WTC11 (cell line): ENCODE results near the gene CCDC107. TPM values are rescaled to one million over a fixed set of nuclear protein-coding genes. Genes with fewer than 3 reads are reported as not detected.
A peak's percentile ranks its signal among the peaks of the same experiment; 100 is the strongest.

Experiments
- ATAC-seq: fragments of 200-7000 bp; cut with Tn5 transposase; 2 replicates; pipeline ENCODE4 v1.10.0; 2021; ENCODE audit warnings: mild to moderate bottlenecking, moderate library complexity
- CTCF ChIA-PET: fragments of 300-600 bp; sonication (Branson Sonifier 250); formaldehyde crosslinking; loops from one replicate; lab custom pipeline; 2021; ENCODE audit warnings: antibody characterized with exemption; lab: Charles Lee
- POLR2A ChIA-PET: fragments of 350-600 bp; sonication (Branson Sonifier 250); formaldehyde crosslinking; loops from one replicate; lab custom pipeline; 2021; ENCODE audit warnings: antibody characterized with exemption; lab: Charles Lee
- DNase-seq: peaks from one replicate; pipeline ENCODE4 v3.0.0; 2021; ENCODE audit warnings: low spot score
- H3K27ac Mint-ChIP-seq: 2 replicates; pipeline ENCODE4 v1.8.0; 2021; ENCODE audit warnings: mixed read lengths
- H3K27me3 Mint-ChIP-seq: 2 replicates; pipeline ENCODE4 v1.8.0; 2021; ENCODE audit warnings: low read depth, mild to moderate bottlenecking, moderate library complexity, mixed read lengths
- H3K36me3 Mint-ChIP-seq: 2 replicates; pipeline ENCODE4 v1.8.0; 2021; ENCODE audit warnings: mixed read lengths
- H3K4me1 Mint-ChIP-seq: 2 replicates; pipeline ENCODE4 v1.8.0; 2022; ENCODE audit warnings: mixed read lengths
- H3K4me3 Mint-ChIP-seq: 2 replicates; pipeline ENCODE4 v1.8.0; 2021; ENCODE audit warnings: mild to moderate bottlenecking, moderate library complexity, mixed read lengths
- H3K9me3 Mint-ChIP-seq: 2 replicates; pipeline ENCODE4 v1.8.0; 2021; ENCODE audit warnings: mixed read lengths
- E2F4 ChIP-seq: sonication (generic); formaldehyde crosslinking; IDR thresholded peaks from 2 replicates; pipeline ENCODE4 v1.8.1; 2022; ENCODE audit warnings: low read depth, mild to moderate bottlenecking, moderate library complexity, missing genetic modification reagents, borderline replicate concordance
- EMX1 ChIP-seq: fragments of 250-450 bp; sonication (Bioruptor Pico); IDR thresholded peaks from 2 replicates; pipeline ENCODE4 v1.8.0; 2021; ENCODE audit warnings: mild to moderate bottlenecking
- FOXJ3 ChIP-seq: sonication (generic); formaldehyde crosslinking; IDR thresholded peaks from 2 replicates; pipeline ENCODE4 v1.9.0; 2021; ENCODE audit warnings: missing genetic modification reagents, mild to moderate bottlenecking, borderline replicate concordance
- HMGA2 ChIP-seq: fragments of 250-450 bp; sonication (Bioruptor Pico); IDR thresholded peaks from 2 replicates; pipeline ENCODE4 v1.4.0; 2021; ENCODE audit warnings: mild to moderate bottlenecking, moderate library complexity
- MAX ChIP-seq: sonication (generic); formaldehyde crosslinking; IDR thresholded peaks from 2 replicates; pipeline ENCODE4 v1.8.0; 2022; ENCODE audit warnings: mild to moderate bottlenecking, missing genetic modification reagents
- NR3C1 ChIP-seq: sonication (generic); formaldehyde crosslinking; conservative IDR thresholded peaks from 2 replicates; pipeline ENCODE4 v1.8.1; 2023; ENCODE audit warnings: low read depth, mild to moderate bottlenecking, missing genetic modification reagents
- RORB ChIP-seq: fragments of 250-450 bp; sonication (Bioruptor Pico); IDR thresholded peaks from 2 replicates; pipeline ENCODE4 v1.9.0; 2021; ENCODE audit warnings: mild to moderate bottlenecking
- SMAD3 ChIP-seq: sonication (generic); formaldehyde crosslinking; IDR thresholded peaks from 2 replicates; pipeline ENCODE4 v1.8.0; 2022; ENCODE audit warnings: missing genetic modification reagents, mild to moderate bottlenecking, borderline replicate concordance
- SOX15 ChIP-seq: fragments of 250-450 bp; sonication (Bioruptor Pico); IDR thresholded peaks from 2 replicates; pipeline ENCODE4 v1.9.0; 2021; ENCODE audit warnings: mild to moderate bottlenecking
- ZNF121 ChIP-seq: sonication (generic); formaldehyde crosslinking; IDR thresholded peaks from 2 replicates; pipeline ENCODE4 v1.8.0; 2023; ENCODE audit warnings: missing genetic modification reagents
- ZNF219 ChIP-seq: sonication (generic); formaldehyde crosslinking; IDR thresholded peaks from 2 replicates; pipeline ENCODE4 v1.8.0; 2023; ENCODE audit warnings: missing genetic modification reagents, mild to moderate bottlenecking, borderline replicate concordance
- ZNF396 ChIP-seq: fragments of 250-450 bp; sonication (Bioruptor Pico); IDR thresholded peaks from 2 replicates; pipeline ENCODE4 v1.8.0; 2021; ENCODE audit warnings: mild to moderate bottlenecking, moderate library complexity, borderline replicate concordance
- ZNF425 ChIP-seq: fragments of 250-450 bp; sonication (Bioruptor Pico); conservative IDR thresholded peaks from 2 replicates; pipeline ENCODE4 v1.9.0; 2021; ENCODE audit warnings: mild to moderate bottlenecking
- total RNA-seq: library from RNA; stranded (reverse); gene quantifications from 3 replicates; pipeline ENCODE4 v1.2.3, GENCODE V29; 2021
- TF ChIP-seq, protein P1 (sequence below): fragments of 250-450 bp; sonication (Bioruptor Pico); IDR thresholded peaks from 2 replicates; pipeline ENCODE4 v1.9.0; 2021; ENCODE audit warnings: mild to moderate bottlenecking, borderline replicate concordance
- TF ChIP-seq, protein P2 (sequence below): fragments of 250-450 bp; sonication (Bioruptor Pico); IDR thresholded peaks from 2 replicates; pipeline ENCODE4 v1.9.0; 2021; ENCODE audit warnings: mild to moderate bottlenecking
- TF ChIP-seq, protein P3 (sequence below): sonication (generic); formaldehyde crosslinking; IDR thresholded peaks from 2 replicates; pipeline ENCODE4 v1.8.1; 2022; ENCODE audit warnings: low read depth, missing genetic modification reagents, borderline replicate concordance
- TF ChIP-seq, protein P4 (sequence below): sonication (generic); formaldehyde crosslinking; IDR thresholded peaks from 2 replicates; pipeline ENCODE4 v1.8.0; 2022; ENCODE audit warnings: missing genetic modification reagents
- TF ChIP-seq, protein P5 (sequence below): sonication (generic); formaldehyde crosslinking; IDR thresholded peaks from 2 replicates; pipeline ENCODE4 v1.8.0; 2023; ENCODE audit warnings: mild to moderate bottlenecking, missing genetic modification reagents

Gene CCDC107
- total RNA-seq, 1 experiment from 2014 or later, result 10.8 TPM

- Mint-ChIP-seq H3K27ac (peak overlapping the region; percentile 64), H3K27me3 (peaks cover 23% of the 10 kb centered on the region), H3K9me3 (no peaks in the 10 kb centered on the region), H3K4me3 (peak overlapping the region; percentile 85), H3K4me1 (peaks cover 35% of the 10 kb centered on the region), H3K36me3 (peaks cover 39% of the 10 kb centered on the region)
- ATAC-seq (no peak), DNase-seq (no peak)
- CTCF ChIA-PET, result interaction anchor here (1.0 to 10.2 kb wide), 15 partner anchors 10 to 155 kb away, joined by 3 to 127 read pairs (median 16); partner anchors contain the start of genes CREB3, HINT2, SIT1 and TESK1
- no peak for TF ChIP-seq RORB (CRISPR knock-in tag)
- TF ChIP-seq E2F4 (CRISPR knock-in tag), result no peak
- TF ChIP-seq ZNF121 (CRISPR knock-in tag), result no peak
- TF ChIP-seq NR3C1 (CRISPR knock-in tag), result no peak
- TF ChIP-seq, protein P1, sequence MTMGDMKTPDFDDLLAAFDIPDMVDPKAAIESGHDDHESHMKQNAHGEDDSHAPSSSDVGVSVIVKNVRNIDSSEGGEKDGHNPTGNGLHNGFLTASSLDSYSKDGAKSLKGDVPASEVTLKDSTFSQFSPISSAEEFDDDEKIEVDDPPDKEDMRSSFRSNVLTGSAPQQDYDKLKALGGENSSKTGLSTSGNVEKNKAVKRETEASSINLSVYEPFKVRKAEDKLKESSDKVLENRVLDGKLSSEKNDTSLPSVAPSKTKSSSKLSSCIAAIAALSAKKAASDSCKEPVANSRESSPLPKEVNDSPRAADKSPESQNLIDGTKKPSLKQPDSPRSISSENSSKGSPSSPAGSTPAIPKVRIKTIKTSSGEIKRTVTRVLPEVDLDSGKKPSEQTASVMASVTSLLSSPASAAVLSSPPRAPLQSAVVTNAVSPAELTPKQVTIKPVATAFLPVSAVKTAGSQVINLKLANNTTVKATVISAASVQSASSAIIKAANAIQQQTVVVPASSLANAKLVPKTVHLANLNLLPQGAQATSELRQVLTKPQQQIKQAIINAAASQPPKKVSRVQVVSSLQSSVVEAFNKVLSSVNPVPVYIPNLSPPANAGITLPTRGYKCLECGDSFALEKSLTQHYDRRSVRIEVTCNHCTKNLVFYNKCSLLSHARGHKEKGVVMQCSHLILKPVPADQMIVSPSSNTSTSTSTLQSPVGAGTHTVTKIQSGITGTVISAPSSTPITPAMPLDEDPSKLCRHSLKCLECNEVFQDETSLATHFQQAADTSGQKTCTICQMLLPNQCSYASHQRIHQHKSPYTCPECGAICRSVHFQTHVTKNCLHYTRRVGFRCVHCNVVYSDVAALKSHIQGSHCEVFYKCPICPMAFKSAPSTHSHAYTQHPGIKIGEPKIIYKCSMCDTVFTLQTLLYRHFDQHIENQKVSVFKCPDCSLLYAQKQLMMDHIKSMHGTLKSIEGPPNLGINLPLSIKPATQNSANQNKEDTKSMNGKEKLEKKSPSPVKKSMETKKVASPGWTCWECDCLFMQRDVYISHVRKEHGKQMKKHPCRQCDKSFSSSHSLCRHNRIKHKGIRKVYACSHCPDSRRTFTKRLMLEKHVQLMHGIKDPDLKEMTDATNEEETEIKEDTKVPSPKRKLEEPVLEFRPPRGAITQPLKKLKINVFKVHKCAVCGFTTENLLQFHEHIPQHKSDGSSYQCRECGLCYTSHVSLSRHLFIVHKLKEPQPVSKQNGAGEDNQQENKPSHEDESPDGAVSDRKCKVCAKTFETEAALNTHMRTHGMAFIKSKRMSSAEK (CRISPR knock-in tag), result no peak
- no peak for TF ChIP-seq ZNF425 (CRISPR knock-in tag)
- TF ChIP-seq, protein P2, sequence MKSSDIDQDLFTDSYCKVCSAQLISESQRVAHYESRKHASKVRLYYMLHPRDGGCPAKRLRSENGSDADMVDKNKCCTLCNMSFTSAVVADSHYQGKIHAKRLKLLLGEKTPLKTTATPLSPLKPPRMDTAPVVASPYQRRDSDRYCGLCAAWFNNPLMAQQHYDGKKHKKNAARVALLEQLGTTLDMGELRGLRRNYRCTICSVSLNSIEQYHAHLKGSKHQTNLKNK, result no peak
- TF ChIP-seq EMX1 (CRISPR knock-in tag), result no peak
- no peak for TF ChIP-seq HMGA2 (CRISPR knock-in tag)
- TF ChIP-seq, protein P3, sequence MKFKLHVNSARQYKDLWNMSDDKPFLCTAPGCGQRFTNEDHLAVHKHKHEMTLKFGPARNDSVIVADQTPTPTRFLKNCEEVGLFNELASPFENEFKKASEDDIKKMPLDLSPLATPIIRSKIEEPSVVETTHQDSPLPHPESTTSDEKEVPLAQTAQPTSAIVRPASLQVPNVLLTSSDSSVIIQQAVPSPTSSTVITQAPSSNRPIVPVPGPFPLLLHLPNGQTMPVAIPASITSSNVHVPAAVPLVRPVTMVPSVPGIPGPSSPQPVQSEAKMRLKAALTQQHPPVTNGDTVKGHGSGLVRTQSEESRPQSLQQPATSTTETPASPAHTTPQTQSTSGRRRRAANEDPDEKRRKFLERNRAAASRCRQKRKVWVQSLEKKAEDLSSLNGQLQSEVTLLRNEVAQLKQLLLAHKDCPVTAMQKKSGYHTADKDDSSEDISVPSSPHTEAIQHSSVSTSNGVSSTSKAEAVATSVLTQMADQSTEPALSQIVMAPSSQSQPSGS (CRISPR knock-in tag), result no peak
- TF ChIP-seq ZNF396 (CRISPR knock-in tag), result no peak
- TF ChIP-seq ZNF219 (CRISPR knock-in tag), result no peak
- no peak for TF ChIP-seq MAX (CRISPR knock-in tag)
- TF ChIP-seq, protein P4, sequence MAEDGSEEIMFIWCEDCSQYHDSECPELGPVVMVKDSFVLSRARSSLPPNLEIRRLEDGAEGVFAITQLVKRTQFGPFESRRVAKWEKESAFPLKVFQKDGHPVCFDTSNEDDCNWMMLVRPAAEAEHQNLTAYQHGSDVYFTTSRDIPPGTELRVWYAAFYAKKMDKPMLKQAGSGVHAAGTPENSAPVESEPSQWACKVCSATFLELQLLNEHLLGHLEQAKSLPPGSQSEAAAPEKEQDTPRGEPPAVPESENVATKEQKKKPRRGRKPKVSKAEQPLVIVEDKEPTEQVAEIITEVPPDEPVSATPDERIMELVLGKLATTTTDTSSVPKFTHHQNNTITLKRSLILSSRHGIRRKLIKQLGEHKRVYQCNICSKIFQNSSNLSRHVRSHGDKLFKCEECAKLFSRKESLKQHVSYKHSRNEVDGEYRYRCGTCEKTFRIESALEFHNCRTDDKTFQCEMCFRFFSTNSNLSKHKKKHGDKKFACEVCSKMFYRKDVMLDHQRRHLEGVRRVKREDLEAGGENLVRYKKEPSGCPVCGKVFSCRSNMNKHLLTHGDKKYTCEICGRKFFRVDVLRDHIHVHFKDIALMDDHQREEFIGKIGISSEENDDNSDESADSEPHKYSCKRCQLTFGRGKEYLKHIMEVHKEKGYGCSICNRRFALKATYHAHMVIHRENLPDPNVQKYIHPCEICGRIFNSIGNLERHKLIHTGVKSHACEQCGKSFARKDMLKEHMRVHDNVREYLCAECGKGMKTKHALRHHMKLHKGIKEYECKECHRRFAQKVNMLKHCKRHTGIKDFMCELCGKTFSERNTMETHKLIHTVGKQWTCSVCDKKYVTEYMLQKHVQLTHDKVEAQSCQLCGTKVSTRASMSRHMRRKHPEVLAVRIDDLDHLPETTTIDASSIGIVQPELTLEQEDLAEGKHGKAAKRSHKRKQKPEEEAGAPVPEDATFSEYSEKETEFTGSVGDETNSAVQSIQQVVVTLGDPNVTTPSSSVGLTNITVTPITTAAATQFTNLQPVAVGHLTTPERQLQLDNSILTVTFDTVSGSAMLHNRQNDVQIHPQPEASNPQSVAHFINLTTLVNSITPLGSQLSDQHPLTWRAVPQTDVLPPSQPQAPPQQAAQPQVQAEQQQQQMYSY (CRISPR knock-in tag), result no peak
- no peak for TF ChIP-seq SOX15
- no peak for TF ChIP-seq FOXJ3 (CRISPR knock-in tag)
- TF ChIP-seq SMAD3, result no peak
- TF ChIP-seq, protein P5, sequence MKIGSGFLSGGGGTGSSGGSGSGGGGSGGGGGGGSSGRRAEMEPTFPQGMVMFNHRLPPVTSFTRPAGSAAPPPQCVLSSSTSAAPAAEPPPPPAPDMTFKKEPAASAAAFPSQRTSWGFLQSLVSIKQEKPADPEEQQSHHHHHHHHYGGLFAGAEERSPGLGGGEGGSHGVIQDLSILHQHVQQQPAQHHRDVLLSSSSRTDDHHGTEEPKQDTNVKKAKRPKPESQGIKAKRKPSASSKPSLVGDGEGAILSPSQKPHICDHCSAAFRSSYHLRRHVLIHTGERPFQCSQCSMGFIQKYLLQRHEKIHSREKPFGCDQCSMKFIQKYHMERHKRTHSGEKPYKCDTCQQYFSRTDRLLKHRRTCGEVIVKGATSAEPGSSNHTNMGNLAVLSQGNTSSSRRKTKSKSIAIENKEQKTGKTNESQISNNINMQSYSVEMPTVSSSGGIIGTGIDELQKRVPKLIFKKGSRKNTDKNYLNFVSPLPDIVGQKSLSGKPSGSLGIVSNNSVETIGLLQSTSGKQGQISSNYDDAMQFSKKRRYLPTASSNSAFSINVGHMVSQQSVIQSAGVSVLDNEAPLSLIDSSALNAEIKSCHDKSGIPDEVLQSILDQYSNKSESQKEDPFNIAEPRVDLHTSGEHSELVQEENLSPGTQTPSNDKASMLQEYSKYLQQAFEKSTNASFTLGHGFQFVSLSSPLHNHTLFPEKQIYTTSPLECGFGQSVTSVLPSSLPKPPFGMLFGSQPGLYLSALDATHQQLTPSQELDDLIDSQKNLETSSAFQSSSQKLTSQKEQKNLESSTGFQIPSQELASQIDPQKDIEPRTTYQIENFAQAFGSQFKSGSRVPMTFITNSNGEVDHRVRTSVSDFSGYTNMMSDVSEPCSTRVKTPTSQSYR (CRISPR knock-in tag), result no peak
- POLR2A ChIA-PET, result interaction anchor here (6.8 kb wide), 1 partner anchor 31 kb away, joined by 38 read pairs; the partner anchor contains the start of gene TPM2
These were observed 1.2 kb downstream of the CCDC107 start for GRCh38 chr9:35659340-35659739.
